ENCODE measurements around the gene RHBDD3. TPM values are rescaled to one million over a fixed set of nuclear protein-coding genes. Genes with fewer than 3 reads are reported as not detected.

RHBDD3 gene
- total and polyA plus RNA-seq, 2 experiments from 2014 or later, result 31.4 to 37.3 TPM

DNA sequence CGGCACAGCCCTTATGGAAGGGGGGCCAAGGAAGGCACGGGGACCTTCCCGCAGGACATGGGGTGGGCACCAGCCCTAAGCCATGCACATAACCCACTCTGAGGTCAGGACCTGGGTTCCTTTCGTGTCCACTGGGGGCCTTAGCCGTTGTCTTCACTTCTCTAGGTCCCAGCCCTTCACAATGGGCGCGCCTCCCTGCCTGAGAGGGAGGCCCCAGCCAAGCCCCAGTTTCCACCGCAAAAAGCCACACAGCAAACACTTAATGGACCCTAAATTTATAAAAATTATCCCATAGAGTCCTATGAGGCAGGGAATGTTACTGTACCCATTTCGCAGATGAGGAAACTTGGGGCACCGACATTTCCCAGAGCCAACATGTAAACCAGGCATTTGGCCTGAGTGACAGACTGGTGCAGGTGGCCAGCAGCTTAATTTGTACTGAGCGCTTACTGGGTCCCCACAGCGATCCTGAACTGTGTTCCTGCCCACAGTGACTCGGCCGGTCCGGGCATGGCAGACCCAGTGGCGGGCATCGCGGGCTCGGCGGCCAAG, 39.9 kb upstream of the RHBDD3 start:
- TF ChIP-seq EZH2phosphoT487 (IDR thresholded peaks at IDR 0.05; ENCODE audit: insufficient read depth, low read depth), result no peak
- TF ChIP-seq EZH2 (IDR thresholded peaks at IDR 0.05; ENCODE audit: insufficient read depth, poor library complexity, severe bottlenecking), result no peak
- in situ Hi-C loops (cut with MboI), result no loop called here
- peak overlapping the region; percentile 84 for H3K9ac ChIP-seq
- H3K27me3 ChIP-seq (replicated peaks; ENCODE audit: insufficient read depth), result no peaks in the 10 kb centered on the region
- peak overlapping the region; percentile 98 for H2AFZ ChIP-seq
- H3K9me2 ChIP-seq (ENCODE audit: insufficient read depth), result no peaks in the 10 kb centered on the region
- peaks cover 21% of the 10 kb centered on the region for H3K4me1 ChIP-seq (ENCODE audit: insufficient read depth)
- peak overlapping the region; percentile 51 for H3K27ac ChIP-seq
- H3K4me3 ChIP-seq, result peak overlapping the region; percentile 87
- H3K36me3 ChIP-seq (ENCODE audit: low read depth), result no peaks in the 10 kb centered on the region
- no peak for DNase-seq
- no peaks in the 10 kb centered on the region for H3F3A ChIP-seq (ENCODE audit: insufficient read depth)
- H3K9me3 ChIP-seq (ENCODE audit: low read depth), result no peaks in the 10 kb centered on the region
- H3K4me2 ChIP-seq (ENCODE audit: unreplicated experiment), result peak overlapping the region; percentile 96
- 42 to 45% methylated on average over 20 of the region's 20 CpGs for WGBS, 2 experiments (ENCODE audit: low coverage in 1 of 2, low lambda C conversion rate in 2 of 2, missing lambda C conversion rate in 2 of 2)
- H4K20me1 ChIP-seq (ENCODE audit: insufficient read depth), result no peaks in the 10 kb centered on the region
- H3K79me2 ChIP-seq (ENCODE audit: insufficient read depth), result peaks cover 24% of the 10 kb centered on the region

DNA sequence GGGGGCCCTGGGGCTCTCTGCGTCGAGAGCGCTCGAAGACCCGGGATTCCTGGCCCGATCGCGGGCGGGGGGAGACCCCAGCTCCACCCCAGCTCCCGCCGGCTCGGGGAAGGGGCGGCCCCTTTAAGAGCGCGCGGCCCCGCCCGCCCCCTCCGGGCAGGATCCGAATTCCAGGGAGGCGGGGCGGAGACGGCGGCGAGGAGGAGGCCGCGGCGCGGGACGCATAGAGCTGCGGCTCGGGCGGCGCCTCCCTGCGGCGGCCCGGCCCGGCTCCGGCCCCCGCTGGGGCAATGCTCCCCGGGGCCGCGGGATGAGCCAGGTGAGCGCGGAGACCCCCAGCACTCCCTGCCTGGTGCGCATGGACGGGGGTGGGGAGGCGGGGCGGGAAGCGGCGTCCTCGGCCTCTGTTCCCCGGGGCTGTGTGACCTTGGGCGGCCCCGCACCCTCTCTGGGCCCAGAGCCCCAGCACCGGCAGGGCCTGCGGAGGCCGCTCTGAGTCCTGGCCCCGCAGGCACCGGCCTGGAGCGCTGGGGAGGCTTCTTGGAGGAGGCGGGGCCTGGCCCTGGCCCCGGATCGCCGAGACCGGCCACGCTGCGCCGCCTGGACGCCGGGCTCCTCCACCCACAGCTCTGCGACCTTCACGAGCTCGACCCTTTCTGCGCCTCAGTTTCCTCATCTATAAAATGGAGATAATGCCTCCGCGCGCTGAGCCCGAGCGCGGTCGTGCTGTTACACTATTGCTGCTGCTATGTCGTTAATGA, 39.2 kb upstream of the RHBDD3 start:
- Histone ChIP-seq H3K27ac (peak overlapping the region; percentile 51), H3K4me3 (peak overlapping the region; percentile 87), H3K79me2 (ENCODE audit: insufficient read depth) (peaks cover 24% of the 10 kb centered on the region), H3K9me3 (ENCODE audit: low read depth) (no peaks in the 10 kb centered on the region), H3K36me3 (ENCODE audit: low read depth) (no peaks in the 10 kb centered on the region), H3K9me2 (ENCODE audit: insufficient read depth) (no peaks in the 10 kb centered on the region), H3K9ac (peak overlapping the region; percentile 84), H3F3A (ENCODE audit: insufficient read depth) (no peaks in the 10 kb centered on the region), H2AFZ (peak overlapping the region; percentile 98), H3K4me1 (ENCODE audit: insufficient read depth) (peaks cover 21% of the 10 kb centered on the region), H4K20me1 (ENCODE audit: insufficient read depth) (no peaks in the 10 kb centered on the region), H3K27me3 (replicated peaks; ENCODE audit: insufficient read depth) (no peaks in the 10 kb centered on the region), H3K4me2 (ENCODE audit: unreplicated experiment) (peak overlapping the region; percentile 96)
- in situ Hi-C loops (cut with MboI), result no loop called here
- no peak for TF ChIP-seq EZH2 (IDR thresholded peaks at IDR 0.05; ENCODE audit: insufficient read depth, poor library complexity, severe bottlenecking)
- WGBS, 2 experiments (ENCODE audit: low coverage in 1 of 2, low lambda C conversion rate in 2 of 2, missing lambda C conversion rate in 2 of 2), result 1 to 2% methylated on average over 36 to 81 of the region's 83 CpGs
- peak; percentile 94 for DNase-seq

DNA sequence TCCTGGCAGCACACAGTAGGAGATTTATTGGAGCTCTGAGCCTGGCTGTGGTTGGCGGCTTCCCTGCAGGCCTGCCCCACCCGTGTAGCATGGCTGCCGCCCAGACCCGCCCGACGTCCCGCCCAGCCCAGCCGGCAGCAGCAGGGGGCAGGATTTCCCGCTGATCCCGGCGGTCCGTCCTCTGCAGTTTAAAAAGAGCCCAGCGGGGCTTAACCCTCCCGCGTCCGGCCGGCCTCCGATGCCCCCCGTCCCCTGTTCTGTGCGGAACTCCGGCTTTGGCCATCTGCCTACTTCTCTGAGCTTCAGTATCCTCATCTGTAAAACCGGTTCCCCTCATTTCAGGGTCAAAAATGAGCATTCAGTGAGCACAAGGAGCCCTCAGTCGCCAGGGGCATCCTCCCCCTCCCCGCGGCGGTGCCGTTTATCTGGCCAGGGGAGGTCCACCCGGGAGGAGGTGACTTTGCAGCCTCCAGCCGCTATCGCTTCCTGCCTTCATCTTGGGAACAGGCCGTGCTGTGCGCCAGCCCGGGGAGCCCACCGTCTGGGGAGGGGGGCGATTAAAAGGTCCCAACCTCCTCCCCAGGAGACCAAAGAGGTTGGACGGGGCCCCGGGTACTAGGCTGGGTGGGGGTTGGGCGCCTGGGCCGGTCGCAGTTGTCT, 38.5 kb upstream of the RHBDD3 start, which contains the start of gene GAS2L1:
TSS of gene GAS2L1 (plus strand) at position 476 of the 660 bp plus-strand sequence. CDS start 1,456 bp downstream, outside the sequence.
- Histone ChIP-seq H3K9me3 (ENCODE audit: low read depth) (no peaks in the 10 kb centered on the region), H3K79me2 (ENCODE audit: insufficient read depth) (peaks cover 24% of the 10 kb centered on the region), H3K4me1 (ENCODE audit: insufficient read depth) (peaks cover 16% of the 10 kb centered on the region), H3K4me2 (ENCODE audit: unreplicated experiment) (peak within 1 kb of the TSS; percentile 96), H3K9ac (peak within 1 kb of the TSS; percentile 84), H2AFZ (peak within 1 kb of the TSS; percentile 98), H3K27ac (peak within 1 kb of the TSS; percentile 51), H4K20me1 (ENCODE audit: insufficient read depth) (no peaks in the 10 kb centered on the region), H3F3A (ENCODE audit: insufficient read depth) (peaks cover 3% of the 10 kb centered on the region), H3K4me3 (peak within 1 kb of the TSS; percentile 87), H3K27me3 (replicated peaks; ENCODE audit: insufficient read depth) (no peaks in the 10 kb centered on the region), H3K9me2 (ENCODE audit: insufficient read depth) (no peaks in the 10 kb centered on the region), H3K36me3 (ENCODE audit: low read depth) (no peaks in the 10 kb centered on the region)
- WGBS, 2 experiments (ENCODE audit: low coverage in 1 of 2, low lambda C conversion rate in 2 of 2, missing lambda C conversion rate in 2 of 2), result 0 to 1% methylated on average over 26 to 40 of the region's 40 CpGs
- DNase-seq, result peak; percentile 94
- in situ Hi-C loops (cut with MboI), result no loop called here
- TF ChIP-seq EZH2phosphoT487 (IDR thresholded peaks at IDR 0.05; ENCODE audit: insufficient read depth, low read depth) (no peak), EZH2 (IDR thresholded peaks at IDR 0.05; ENCODE audit: insufficient read depth, poor library complexity, severe bottlenecking) (no peak)

DNA sequence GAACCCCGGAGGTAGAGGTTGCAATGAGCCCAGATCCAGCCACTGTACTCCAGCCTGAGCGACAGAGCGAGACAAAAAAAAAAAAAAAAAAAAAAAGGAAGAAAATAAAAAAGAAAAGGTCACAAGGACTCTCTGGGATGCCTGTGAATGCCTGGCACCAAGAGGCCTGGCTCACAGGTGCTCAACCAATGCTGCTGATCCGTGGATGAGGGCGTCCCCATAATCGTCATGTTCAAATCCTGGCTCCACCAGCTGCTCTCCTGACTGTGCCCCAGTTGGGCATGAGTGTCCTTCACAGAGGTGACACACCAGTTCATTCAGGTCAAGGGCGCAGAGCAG, 38.0 kb upstream of the RHBDD3 start:
- 60 to 66% methylated on average over 7 of the region's 7 CpGs for WGBS, 2 experiments (ENCODE audit: low coverage in 1 of 2, low lambda C conversion rate in 2 of 2, missing lambda C conversion rate in 2 of 2)
- Histone ChIP-seq H3K27me3 (replicated peaks; ENCODE audit: insufficient read depth) (no peaks in the 10 kb centered on the region), H3K36me3 (ENCODE audit: low read depth) (no peaks in the 10 kb centered on the region), H3K4me3 (no peak overlapping the region), H3K9ac (no peak overlapping the region), H3K27ac (no peak overlapping the region), H4K20me1 (ENCODE audit: insufficient read depth) (no peaks in the 10 kb centered on the region), H3K4me2 (ENCODE audit: unreplicated experiment) (no peak overlapping the region), H3F3A (ENCODE audit: insufficient read depth) (peaks cover 8% of the 10 kb centered on the region), H3K9me3 (ENCODE audit: low read depth) (no peaks in the 10 kb centered on the region), H3K4me1 (ENCODE audit: insufficient read depth) (peaks cover 13% of the 10 kb centered on the region), H3K79me2 (ENCODE audit: insufficient read depth) (peaks cover 24% of the 10 kb centered on the region), H3K9me2 (ENCODE audit: insufficient read depth) (no peaks in the 10 kb centered on the region), H2AFZ (peak overlapping the region; percentile 98; the same call in 1 of the 2 replicates)
- DNase-seq, result no peak
- in situ Hi-C loops (cut with MboI), result no loop called here
- TF ChIP-seq EZH2 (IDR thresholded peaks at IDR 0.05; ENCODE audit: insufficient read depth, poor library complexity, severe bottlenecking) (no peak), EZH2phosphoT487 (IDR thresholded peaks at IDR 0.05; ENCODE audit: insufficient read depth, low read depth) (no peak)

Measured in GM23248 (cell line).